SW 1271 (cell line): ENCODE results near the gene AGTPBP1.

Experiments used
- DNase-seq, 2 experiments: peaks; one replicate each; lab custom pipeline; 2025; lab: John Stamatoyannopoulos, UW

AGTPBP1 gene

DNA sequence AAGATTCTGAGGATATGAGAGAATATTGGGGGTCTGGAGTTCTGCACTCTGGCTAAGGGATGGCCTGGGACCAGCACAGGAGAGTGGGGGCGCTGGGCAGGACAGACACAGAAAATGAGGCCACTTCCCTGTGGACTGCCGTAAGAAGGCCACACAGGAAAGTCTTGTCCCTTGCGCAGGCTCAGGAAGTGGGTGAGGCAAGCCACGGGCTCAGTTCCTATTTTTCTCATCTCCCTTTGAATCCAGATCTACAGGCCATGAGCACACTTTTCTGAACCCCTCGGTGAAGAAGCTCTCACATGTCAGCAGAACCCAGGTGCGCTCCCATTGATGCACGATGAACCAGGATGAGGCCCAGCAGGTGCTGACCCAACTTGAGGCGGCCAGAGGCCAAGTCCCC lies 207.4 kb downstream of the AGTPBP1 start:
- DNase-seq, result no peak

DNA sequence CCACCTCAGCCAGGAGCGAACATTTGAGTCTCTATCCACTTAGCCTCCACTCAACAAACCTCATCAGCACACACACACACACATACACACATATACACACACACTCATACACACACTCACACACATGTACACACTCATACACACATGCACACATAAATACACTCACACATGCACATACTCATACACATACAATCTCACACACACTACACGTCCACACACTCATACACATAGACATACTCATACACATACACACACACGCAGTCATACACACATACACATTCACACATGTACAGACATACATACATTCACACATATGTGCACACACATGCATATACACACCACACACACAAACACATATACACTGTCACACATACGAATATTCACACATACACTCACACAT lies 208.2 kb downstream of the AGTPBP1 start:
- no peak for DNase-seq

DNA sequence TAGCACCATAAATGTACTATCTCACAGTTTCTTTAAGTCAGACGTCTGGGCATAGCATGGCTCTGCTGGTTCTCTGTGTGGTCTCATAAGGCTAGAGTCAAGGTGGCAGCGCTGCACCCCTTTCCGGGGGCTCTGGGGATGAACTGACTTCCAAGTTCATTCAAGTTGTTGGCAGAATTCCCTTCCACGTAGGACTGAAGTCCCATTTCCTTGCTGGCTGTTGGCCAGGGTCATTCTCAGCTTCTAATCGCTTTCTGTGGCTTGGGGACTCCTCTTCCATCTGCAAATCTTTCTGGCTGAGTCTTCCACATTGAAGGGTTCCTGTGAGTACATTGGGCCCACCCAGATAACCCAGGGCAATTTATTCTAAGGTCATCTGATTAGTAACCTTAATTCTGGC lies 211.0 kb downstream of the AGTPBP1 start:
- no peak for DNase-seq

DNA sequence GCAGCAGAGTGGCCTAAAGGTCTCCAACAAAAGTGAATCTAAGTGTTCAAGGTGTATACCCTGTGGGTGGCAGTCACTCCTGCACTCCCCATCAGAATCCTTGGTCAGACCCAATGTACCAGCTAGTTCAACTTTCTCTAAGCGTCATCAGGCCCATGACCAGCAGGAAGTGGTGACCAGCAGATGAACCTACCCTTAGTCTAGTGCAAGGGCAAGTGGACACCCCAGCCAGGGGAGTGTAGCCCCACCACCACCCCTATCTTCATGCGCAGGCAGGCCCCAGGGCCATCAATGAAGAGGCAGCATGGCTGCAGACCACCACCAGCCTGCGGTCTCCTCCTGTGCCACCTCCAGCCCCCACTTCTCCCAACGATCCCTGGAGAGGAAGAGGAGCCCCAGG lies 213.1 kb downstream of the AGTPBP1 start:
- DNase-seq, result no peak

DNA sequence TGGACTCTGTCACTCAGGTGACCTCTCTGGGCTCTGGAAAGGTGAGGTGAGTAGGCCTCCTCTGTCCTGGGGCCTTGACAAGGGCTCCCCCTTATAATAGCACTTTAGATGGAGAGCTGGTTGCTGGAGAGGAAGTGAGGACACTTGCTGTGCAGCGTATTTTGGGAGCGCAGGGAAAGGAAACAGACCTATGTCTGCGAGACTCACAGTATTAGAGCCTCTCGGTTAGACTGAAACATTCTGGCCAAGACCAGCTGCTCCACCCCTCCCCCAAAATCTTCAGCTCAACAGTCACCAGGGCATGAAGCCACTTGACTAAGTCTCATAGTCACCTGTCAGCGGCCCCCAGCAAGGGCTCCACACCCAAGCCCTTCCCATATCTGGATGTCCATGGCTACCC lies 213.6 kb downstream of the AGTPBP1 start:
- DNase-seq, result no peak

DNA sequence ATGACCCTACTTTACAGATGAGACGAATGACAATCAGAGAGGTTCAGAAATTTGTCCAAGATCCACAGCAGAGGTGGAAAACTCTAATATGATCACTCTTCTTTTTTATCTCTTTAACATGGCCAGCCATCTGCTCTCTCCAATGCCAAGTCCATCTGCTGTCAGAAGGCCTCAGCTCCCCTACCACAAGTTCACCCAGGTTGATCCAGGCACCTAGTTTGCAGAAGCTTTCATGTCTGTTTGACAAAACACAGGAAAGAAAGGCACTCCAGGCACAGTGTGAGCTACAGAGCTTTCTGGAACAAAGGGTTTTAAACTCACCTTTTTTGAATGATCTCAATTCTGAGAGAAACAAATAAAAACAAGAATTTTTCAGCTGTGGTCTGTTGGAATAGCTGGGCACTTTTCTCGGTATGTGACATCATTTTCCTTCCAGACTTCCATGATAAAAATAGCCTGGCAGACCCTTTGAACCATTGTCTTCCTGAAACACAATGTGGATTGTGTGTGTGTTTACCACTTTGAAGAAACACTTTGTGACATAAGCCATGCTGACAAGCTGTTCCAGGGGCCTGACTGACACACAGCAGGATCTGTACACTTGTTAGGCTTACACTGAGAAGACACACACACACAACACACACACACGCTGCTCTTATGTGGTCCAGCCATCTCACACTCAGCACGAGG lies 214.3 kb downstream of the AGTPBP1 start:
- DNase-seq, result no peak

DNA sequence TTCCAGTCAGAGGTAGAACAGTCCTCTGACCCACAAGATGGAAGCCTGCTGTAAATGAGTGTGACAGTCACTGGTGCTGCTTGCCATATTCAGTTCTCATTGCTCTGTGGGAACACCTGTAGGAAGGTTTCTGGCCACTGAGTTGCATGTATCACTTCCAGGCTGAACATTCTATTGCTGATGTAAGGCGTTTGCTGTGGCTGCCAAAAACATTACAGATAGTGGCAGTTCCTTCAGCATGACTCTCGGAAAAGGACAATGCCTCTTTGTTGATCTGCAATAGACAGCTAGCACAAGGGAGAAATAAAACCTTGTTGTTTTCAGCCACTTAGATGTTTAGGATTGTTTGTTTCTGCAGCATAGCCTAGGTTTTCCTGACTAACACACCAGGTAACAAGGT lies 217.2 kb downstream of the AGTPBP1 start:
- no peak for DNase-seq

DNA sequence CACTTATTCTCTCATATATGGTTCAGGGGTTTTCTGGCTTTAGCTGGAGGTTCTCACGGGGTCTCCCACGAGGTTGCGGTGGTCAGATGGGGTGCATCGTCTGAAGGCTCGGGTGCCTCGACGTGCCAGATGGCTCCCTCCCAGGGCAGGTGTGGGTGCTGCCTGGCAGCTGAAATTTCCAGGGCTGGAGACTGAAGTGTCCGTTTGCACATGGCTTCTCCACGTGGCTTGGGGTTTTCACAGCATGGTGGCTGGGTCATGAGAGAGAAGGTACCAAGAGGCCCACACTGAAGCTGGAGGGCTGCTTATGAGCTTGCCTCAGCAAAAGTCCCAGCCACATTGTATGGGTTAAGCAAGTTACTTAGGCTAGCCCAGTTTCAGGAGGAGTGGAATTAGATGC lies 218.6 kb downstream of the AGTPBP1 start:
- no peak for DNase-seq

DNA sequence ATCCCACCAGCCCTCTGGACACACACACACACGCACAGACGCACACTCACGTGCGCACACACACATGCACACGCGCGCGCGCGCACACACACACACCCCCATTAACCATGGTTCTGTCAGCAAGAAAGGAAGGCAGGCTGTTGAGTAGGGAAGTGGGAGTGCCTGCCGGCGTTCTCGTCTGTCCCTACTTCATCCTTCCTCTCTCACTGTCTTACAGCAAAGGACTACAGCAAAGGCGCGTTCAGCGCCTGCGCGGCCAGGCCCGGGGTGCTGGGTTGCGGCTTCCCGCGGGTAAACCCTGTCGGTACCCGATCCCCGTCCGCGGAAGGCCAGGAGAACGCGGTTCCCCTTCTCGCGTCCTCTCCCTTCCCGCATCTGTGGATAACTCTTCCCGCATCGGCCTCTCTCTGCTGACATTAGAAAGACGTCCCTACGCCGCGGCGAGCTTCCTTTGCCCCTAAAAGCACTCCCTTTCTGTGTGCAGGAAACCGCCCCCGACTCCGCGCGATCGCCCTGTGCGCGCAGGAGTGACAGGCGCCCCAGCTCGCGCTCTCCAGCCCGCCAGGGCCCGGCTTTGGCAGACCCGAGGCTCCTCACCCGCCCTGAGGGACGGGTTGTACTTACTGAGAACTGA lies 219.2 kb downstream of the AGTPBP1 start:
- no peak for DNase-seq

DNA sequence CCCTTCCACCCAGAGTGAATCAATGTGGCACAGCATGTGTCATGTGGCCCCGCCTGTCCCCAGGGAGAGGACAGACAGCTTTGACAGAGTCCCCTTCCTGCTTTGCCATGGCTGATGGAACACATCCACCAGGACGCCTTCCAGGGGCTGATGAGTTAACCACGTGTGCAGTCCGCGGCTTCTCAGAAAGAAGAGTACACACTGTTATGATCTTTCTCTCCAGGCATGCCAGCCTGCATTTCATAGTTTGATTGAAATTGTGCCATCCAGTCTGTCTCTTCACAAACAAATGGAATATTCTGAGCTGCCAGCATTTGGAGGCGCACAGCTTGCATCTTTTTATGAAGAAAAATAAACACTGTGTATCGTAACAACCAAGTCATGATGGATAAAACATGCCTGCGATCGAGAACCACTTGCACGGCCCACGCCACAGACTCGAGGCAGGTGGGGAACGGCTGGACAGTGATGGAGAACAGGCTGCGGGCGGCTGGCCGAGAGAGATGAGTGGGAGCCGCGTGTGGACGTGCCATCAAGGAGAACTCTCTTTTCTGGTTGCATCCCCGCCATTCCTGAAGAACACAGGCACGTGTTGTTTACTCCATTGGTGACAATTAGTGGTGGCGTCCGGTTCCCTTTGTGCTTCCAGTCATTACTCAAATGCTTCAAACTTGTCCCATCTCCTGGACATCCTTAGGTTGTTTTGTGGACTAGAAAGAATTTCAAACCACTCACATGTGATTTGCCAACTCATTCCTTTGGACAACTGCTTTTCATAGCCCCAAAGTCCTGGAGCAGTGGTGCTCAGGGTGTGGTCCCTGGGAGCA lies 220.2 kb downstream of the AGTPBP1 start:
- DNase-seq, result no peak

DNA sequence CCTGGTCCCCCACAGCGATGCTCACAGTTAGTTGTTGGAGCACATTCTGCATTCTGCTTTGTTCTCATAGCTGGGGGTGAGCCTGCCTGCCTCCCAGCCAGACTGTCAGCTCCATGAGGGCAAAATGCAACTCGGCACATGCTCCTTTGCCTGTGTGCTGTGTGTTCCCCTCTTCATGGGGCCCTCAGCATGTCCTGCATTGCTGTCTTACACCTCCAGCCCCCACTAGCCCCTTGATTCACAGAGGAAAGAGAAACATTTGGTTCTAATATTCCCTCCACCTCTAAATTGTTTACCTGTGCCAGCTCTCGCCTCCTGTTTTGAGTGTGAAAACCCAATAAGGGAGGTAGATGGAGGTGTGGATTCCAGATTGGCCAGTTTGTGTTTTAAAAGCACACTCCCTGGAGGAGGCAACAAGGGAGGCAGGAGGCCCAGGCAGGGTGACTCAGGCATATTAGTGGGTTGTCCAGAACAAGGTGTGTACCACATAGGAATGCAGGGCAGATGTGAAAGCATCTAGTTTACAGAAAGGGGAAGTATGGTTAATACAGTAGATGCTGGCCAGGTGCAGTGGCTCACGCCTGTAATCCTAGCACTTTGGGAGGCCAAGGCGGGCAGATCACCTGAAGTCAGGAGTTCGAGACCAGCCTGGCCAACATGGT lies 224.6 kb downstream of the AGTPBP1 start:
- DNase-seq, result no peak

DNA sequence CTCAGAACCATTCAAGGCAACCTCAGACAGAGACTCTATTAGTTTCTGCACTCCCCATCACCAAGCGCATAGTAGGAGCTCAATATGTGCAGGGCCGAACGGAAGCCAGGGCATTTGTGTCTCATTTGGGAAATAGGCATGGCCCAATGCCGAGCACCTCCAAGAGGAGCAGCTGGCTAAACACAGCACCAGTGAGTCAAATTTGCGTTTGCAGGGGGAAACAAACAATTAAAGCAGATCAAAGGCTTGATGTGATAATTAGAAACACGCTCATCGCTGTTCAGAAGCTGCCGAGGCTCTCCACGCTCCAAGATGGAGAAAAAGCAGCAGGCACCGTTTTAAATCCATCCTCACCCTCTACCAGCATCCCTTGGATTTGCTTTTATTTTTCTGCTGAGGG lies 225.3 kb downstream of the AGTPBP1 start:
- DNase-seq, result no peak

DNA sequence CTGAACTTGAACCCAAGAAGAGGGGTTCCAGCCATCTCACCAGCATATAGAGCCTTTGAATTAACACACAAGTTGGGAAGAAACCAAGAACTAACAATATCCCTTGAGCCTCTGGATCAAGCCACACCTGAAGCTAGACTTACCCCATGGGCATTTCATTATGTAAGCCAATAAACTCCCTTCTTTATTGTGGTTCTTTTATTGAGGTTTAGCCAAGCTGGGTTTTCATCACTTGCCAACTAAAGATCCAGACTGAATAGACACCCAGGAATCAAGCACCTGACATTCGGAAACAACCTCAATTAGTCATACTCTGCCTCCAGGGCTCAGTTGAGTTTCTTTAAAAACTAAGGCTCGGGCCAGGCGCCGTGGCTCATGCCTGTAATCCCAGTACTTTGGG lies 226.7 kb downstream of the AGTPBP1 start:
- no peak for DNase-seq

DNA sequence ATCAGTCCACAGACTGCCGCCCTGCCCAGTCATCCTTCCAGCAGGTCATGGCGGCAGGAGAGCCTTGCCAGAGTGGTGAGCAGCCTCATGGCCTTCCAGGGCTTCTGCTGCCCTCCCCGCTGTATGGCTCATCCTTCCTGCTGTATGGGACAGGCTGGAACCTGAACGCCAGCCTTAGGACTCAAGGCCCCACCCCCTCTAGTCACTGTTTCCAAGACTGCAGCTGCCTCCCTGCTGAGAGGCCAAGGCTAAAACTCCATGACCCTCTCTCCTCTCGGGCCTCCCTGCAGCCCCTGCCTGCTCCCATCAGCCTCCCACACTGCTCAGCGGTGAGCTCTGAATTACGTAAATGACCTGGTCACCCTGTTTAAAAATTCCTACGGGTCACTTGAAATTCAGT lies 227.5 kb downstream of the AGTPBP1 start:
- DNase-seq, result no peak

DNA sequence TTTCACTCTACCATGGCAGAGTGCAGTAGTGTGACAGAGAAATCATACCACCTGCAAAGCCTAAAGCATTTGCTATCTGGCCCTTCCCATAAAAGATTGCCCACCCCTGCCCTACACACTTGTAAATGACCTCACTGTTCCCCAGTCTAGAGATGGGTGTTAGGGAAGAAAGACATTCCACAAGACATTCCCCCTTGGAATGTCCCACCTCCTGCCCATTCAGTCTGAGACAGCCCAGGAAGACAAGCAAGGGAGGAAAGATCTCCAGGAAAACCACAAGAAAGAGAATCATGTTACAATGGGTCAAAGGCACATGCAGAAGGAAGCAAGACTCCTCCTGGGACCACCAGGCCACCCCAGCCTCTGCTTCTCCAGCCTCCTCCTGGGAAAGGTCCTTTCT lies 230.0 kb downstream of the AGTPBP1 start:
- no peak for DNase-seq

DNA sequence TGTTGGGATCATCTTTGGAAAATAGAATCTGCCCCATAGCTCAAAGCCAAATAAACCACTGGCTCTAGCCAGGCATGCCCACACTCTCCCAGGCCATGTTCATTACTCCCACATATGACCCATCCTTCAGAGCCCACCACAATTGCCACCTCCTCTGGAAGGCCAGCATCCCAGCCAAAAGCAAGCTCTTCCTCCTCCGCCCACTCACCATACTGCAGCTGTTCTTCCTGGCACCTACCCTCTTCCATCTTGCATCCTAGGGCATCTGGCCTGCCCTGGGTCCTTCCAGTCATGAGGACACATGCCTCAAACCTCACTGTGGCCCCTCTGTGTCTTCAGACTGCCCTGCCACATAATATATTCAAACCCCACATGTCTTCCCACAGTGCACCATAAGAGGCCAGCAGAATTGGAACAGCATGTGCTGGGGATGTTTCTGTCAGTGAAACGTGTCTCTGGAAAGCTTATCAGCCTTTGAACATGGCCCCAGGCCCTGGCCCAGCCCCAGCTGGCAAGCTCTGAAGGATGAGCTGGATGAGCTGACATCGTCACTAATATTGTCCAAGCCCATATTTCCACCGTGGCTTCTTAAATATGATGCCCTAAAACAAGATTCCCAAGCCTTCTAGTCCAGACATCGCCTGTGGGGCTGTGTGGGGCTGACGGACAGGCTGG lies 230.8 kb downstream of the AGTPBP1 start:
- DNase-seq, result no peak

DNA sequence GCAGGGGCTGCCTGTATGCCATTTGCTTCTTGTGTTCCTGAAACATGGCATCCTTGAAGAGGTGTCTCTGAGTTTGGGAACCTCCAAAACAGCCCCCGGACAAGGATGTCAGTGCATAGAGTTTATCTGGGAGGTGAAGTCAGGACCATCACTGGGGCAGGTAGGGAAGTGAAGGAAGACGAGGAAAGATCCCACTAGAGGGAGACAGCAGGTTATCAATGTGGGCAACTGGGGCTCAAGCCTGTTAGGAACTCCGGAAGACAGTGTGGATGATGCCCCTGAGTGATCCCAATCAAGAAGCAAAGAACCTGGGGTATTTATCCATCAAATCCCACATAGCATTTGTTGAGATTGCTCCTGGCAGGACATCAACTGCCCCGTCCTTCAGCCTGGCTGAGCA lies 233.1 kb downstream of the AGTPBP1 start:
- no peak for DNase-seq

DNA sequence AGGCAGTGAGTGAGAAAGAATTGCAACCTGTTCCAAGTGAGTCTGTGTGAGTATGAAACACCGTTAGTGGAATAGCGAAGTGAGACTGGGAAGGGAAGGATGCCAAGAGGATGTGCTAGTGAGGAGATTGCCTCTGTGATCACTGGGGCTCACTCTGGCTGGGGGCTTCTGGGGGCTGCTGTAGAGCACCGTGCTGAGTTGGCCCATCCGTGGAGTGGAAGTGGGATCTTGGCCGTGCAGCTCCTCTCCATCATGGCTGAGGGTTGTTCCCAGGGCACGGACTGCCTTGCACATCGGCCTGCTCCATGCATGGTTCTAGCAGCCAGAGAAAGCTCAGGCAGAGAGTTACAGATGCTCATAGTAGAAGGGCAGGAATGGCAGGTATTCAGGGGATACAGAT lies 236.1 kb downstream of the AGTPBP1 start:
- no peak for DNase-seq

DNA sequence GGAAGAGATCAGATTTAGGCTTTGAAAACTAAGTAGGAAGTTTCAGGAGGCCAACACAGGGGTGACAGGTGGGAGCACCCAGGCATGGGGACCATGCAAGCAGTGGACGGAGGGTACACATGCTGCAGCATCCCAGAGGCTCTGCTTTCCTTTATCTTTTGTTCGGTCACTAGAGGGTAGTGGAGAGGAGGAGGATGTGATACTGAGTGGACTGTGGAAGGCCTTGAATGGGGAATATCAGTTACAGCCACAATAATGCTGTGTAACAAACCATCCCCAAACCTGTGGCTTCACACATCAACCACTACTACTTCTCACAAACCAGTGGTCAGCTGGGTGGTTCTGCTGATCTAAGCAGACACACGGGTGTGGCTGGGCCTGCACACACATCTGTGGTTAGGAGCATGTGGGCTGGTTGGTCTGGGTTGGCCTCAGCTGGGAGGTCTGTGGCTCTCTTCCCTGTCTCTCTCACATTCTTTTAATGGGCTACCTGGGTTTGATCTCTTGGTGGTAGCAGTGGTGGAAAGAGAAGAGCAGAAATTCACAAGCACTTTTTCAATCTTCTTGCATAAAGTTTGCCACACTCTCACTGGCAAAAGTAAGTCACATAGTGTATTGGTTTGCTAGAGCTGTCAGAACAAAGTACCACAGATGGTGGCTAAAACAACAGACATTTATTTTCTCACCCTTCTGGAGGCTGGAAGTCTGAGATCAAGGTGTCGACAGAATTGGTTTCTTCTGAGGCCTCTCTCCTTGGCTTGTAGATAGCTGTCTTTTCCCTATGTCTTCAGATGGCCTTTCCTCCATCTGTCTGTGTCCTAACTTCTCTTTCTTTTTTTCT lies 238.7 kb downstream of the AGTPBP1 start:
- DNase-seq, result no peak

DNA sequence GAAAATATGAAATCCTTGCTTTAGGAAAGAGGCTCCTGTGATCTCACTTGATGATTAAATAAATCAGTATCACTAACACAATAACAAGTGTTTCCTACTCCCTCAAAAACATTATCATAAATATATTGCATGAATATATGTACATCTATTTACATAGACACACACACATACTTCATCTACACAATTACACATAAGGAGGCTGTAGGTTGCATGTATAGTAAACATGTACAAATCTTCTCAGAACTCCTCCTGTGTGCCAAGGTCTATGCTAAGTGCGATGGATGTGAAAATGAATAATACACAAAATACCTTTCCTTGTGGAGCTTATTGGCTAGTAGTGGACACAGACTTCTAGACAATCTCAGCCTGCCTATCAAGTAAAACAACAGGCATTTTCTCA lies 239.9 kb downstream of the AGTPBP1 start:
- DNase-seq, result no peak

DNA sequence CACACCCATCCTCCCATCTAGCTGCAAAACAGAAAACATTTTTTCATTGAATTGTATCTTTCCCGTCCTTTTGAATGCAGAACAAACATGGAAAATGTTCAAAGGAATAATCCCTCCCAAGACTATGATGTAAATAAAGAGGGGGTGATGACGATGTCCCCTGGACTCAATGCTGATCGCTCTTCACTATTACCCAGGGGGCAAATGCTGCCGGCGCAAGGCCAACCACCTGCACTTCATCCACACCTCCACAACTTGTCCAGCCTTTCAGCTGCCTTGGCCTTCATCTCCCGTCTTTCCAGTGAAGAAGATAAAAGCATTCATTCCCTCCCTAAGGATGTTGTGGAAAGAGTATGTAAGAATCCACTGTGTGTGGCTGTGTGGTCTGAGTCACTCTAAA lies 240.3 kb downstream of the AGTPBP1 start:
- no peak for DNase-seq
